ENCODE results near the gene LPAR6. TPM values are rescaled to one million over a fixed set of nuclear protein-coding genes. Genes with fewer than 3 reads are reported as not detected.

LPAR6 gene
- total and polyA plus RNA-seq, 2 of the 4 experiments (the other 2 are of a cell fraction) = 1.4 to 2.0 TPM

DNA sequence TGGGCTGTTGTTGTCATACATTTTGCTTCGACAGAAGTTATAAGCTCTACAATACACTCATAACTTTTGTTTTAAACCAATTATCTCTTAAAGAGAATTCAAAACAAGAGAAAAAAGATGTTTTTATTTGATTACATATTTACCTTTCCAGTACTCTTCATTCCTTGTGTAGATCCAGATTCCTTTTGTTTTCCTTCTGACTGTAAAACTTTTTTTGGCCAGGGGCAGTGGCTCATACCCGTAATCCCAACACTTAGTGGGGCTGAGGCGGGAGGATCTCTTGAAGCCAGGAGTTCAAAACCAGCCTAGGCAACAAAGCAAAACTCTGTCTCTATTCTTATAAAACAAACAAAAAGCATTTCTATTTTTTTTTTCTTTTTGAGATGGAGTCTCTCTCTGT, 21.7 kb downstream of the LPAR6 start:
- Histone ChIP-seq H4K91ac (ENCODE audit: insufficient read depth, low read depth, low read length) (no peak overlapping the region), H3K36me3 (ENCODE audit: control insufficient read depth, insufficient read depth, low read length) (peaks cover 4% of the 10 kb centered on the region; the same call in 1 of the 2 replicates), H3K4me3 (ENCODE audit: insufficient read depth, low read depth, low read length) (no peak overlapping the region), H2AK5ac (ENCODE audit: low read depth, low read length) (no peak overlapping the region), H3K27ac (ENCODE audit: insufficient read depth, low read length) (no peak overlapping the region), H3K27me3 (ENCODE audit: control insufficient read depth, insufficient read depth, low read length) (no peaks in the 10 kb centered on the region), H3K23ac (ENCODE audit: low read depth, low read length) (no peak overlapping the region), H3K14ac (replicated peaks; ENCODE audit: low read depth, low read length) (no peak overlapping the region), H2BK15ac (ENCODE audit: low read depth, low read length) (no peak overlapping the region), H3K4ac (ENCODE audit: low read depth, low read length) (no peak overlapping the region), H3K9me1 (ENCODE audit: insufficient read depth, low read length) (no peaks in the 10 kb centered on the region), H3K18ac (ENCODE audit: low read depth, low read length) (no peak overlapping the region), H4K8ac (ENCODE audit: low read depth in 2 of 2, low read length in 2 of 2) (no peak overlapping the region), H3K4me1 (ENCODE audit: control insufficient read depth, insufficient read depth, low read length) (peaks cover 1% of the 10 kb centered on the region; the same call in 1 of the 2 replicates), H3K4me2 (ENCODE audit: low read depth, low read length) (no peak overlapping the region), H3K56ac (ENCODE audit: extremely low read depth, insufficient read depth, low read length) (no peak overlapping the region), H2AK9ac (replicated peaks; ENCODE audit: low read depth, low read length, poor library complexity) (no peak overlapping the region), H2AFZ (replicated peaks; ENCODE audit: low read length, poor library complexity) (no peak overlapping the region), H4K20me1 (ENCODE audit: insufficient read depth, low read length) (no peaks in the 10 kb centered on the region), H3K9ac (ENCODE audit: low read depth, low read length) (no peak overlapping the region), H3K9me3 (ENCODE audit: control insufficient read depth, insufficient read depth, low read length) (peaks cover 2% of the 10 kb centered on the region; the same call in 1 of the 2 replicates), H3K79me1 (ENCODE audit: low read depth in 1 of 2, low read length in 2 of 2) (peaks cover 3 to 9% of the 10 kb centered on the region in 2 experiments; a peak in 2 of 4 replicates), H2BK5ac (ENCODE audit: low read depth, low read length, poor library complexity, severe bottlenecking) (no peak overlapping the region), H4K5ac (ENCODE audit: low read depth, low read length) (no peak overlapping the region), H2BK120ac (ENCODE audit: low read depth, low read length) (no peak overlapping the region), H2BK20ac (ENCODE audit: low read depth, low read length) (no peak overlapping the region)
- no peak for ATAC-seq (ENCODE audit: low read depth)
- ChIA-PET POLR2A (ENCODE audit: unreplicated experiment) (no interaction called here), CTCF (no interaction called here)
- dilution Hi-C loops (cut with HindIII; ENCODE audit: low sequenced_read_pairs, unreplicated experiment) (no loop called here), intact Hi-C loops (cut with micrococcal nuclease) (no loop called here), in situ Hi-C loops (cut with MboI; ENCODE audit: low sequenced_read_pairs) (no loop called here)
- BruUV-seq (replicated peaks) = no TSS peak
- TF ChIP-seq BHLHE40 (IDR thresholded peaks at IDR 0.05; ENCODE audit: low read depth, low read length) (no peak), CHD1 (IDR thresholded peaks at IDR 0.05; ENCODE audit: low read depth, low read length) (no peak), CEBPB (IDR thresholded peaks at IDR 0.05; ENCODE audit: low read depth, low read length) (no peak), NFE2L2 (IDR thresholded peaks at IDR 0.05; ENCODE audit: low read depth, low read length) (no peak), RCOR1 (IDR thresholded peaks at IDR 0.05; ENCODE audit: insufficient replicate concordance, low read length) (no peak), POLR2A (IDR thresholded peaks at IDR 0.05; ENCODE audit: low read depth, low read length) (no peak), RAD21 (IDR thresholded peaks at IDR 0.05; ENCODE audit: low read length) (no peak), SMC3 (IDR thresholded peaks at IDR 0.05; ENCODE audit: low read depth, low read length) (no peak), MXI1 (IDR thresholded peaks at IDR 0.05; ENCODE audit: borderline replicate concordance, low read depth, low read length) (no peak), MAZ (IDR thresholded peaks at IDR 0.05; ENCODE audit: borderline replicate concordance, low read depth, low read length) (no peak), FOS (IDR thresholded peaks at IDR 0.05; ENCODE audit: low read depth, low read length) (no peak), RFX5 (IDR thresholded peaks at IDR 0.05; ENCODE audit: low read depth, low read length) (no peak), MAFK (IDR thresholded peaks at IDR 0.05; ENCODE audit: low read depth, low read length) (no peak)
- TF ChIP-seq, protein P1, sequence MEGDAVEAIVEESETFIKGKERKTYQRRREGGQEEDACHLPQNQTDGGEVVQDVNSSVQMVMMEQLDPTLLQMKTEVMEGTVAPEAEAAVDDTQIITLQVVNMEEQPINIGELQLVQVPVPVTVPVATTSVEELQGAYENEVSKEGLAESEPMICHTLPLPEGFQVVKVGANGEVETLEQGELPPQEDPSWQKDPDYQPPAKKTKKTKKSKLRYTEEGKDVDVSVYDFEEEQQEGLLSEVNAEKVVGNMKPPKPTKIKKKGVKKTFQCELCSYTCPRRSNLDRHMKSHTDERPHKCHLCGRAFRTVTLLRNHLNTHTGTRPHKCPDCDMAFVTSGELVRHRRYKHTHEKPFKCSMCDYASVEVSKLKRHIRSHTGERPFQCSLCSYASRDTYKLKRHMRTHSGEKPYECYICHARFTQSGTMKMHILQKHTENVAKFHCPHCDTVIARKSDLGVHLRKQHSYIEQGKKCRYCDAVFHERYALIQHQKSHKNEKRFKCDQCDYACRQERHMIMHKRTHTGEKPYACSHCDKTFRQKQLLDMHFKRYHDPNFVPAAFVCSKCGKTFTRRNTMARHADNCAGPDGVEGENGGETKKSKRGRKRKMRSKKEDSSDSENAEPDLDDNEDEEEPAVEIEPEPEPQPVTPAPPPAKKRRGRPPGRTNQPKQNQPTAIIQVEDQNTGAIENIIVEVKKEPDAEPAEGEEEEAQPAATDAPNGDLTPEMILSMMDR (conservative IDR thresholded peaks at IDR 0.05; ENCODE audit: low read depth, low read length) = no peak
- TF ChIP-seq, protein P2, sequence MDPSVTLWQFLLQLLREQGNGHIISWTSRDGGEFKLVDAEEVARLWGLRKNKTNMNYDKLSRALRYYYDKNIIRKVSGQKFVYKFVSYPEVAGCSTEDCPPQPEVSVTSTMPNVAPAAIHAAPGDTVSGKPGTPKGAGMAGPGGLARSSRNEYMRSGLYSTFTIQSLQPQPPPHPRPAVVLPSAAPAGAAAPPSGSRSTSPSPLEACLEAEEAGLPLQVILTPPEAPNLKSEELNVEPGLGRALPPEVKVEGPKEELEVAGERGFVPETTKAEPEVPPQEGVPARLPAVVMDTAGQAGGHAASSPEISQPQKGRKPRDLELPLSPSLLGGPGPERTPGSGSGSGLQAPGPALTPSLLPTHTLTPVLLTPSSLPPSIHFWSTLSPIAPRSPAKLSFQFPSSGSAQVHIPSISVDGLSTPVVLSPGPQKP (IDR thresholded peaks at IDR 0.05; ENCODE audit: borderline replicate concordance, low read depth, low read length) = no peak
- TF ChIP-seq, protein P3, sequence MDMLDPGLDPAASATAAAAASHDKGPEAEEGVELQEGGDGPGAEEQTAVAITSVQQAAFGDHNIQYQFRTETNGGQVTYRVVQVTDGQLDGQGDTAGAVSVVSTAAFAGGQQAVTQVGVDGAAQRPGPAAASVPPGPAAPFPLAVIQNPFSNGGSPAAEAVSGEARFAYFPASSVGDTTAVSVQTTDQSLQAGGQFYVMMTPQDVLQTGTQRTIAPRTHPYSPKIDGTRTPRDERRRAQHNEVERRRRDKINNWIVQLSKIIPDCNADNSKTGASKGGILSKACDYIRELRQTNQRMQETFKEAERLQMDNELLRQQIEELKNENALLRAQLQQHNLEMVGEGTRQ (IDR thresholded peaks at IDR 0.05; ENCODE audit: low read depth, low read length) = no peak
- no peak for DNase-seq
- no CpG with 5 or more reads among the region's 3 CpGs for WGBS, 2 experiments (ENCODE audit: extremely low coverage in 2 of 2, insufficient read length in 1 of 2)

Data from IMR-90 (cell line).